Trophoblast cell (in vitro differentiated cells and primary cell): ENCODE data around the gene PSORS1C1.

Experiments used
- DNase-seq, 2 donors: peaks; one replicate each; pipeline ENCODE4 v3.0.0-alpha.2; 2016
- H2AFZ ChIP-seq: 2 replicates; pipeline ENCODE4 v1.6.1; 2013; ENCODE audit warnings: low read length, moderate library complexity, mild to moderate bottlenecking; ENCODE audit not compliant: insufficient read depth, poor library complexity
- H2AK5ac ChIP-seq: 2 replicates; pipeline ENCODE4 v1.6.1; 2013; ENCODE audit warnings: mild to moderate bottlenecking, low read length
- H2BK120ac ChIP-seq: 2 replicates; pipeline ENCODE4 v1.6.1; 2013; ENCODE audit warnings: low read length, mild to moderate bottlenecking, moderate library complexity; ENCODE audit not compliant: insufficient read depth, poor library complexity
- H2BK12ac ChIP-seq: 2 replicates; pipeline ENCODE4 v1.6.1; 2013; ENCODE audit warnings: mild to moderate bottlenecking, low read length, moderate library complexity
- H2BK5ac ChIP-seq: 2 replicates; pipeline ENCODE4 v1.6.1; 2013; ENCODE audit warnings: low read length, low read depth, moderate library complexity, mild to moderate bottlenecking; ENCODE audit not compliant: poor library complexity
- H3K14ac ChIP-seq: 2 replicates; pipeline ENCODE4 v1.6.1; 2013; ENCODE audit warnings: mild to moderate bottlenecking, low read length
- H3K18ac ChIP-seq: 2 replicates; pipeline ENCODE4 v1.6.1; 2013; ENCODE audit warnings: mild to moderate bottlenecking, low read length
- H3K23ac ChIP-seq: 2 replicates; pipeline ENCODE4 v1.6.1; 2013; ENCODE audit warnings: low read length
- H3K27ac ChIP-seq: 2 replicates; pipeline ENCODE4 v1.5.1; 2013; ENCODE audit warnings: low read depth, mild to moderate bottlenecking, inconsistent platforms, low read length, moderate library complexity
- H3K27me3 ChIP-seq: 2 replicates; pipeline ENCODE4 v1.6.1; 2013; ENCODE audit warnings: inconsistent platforms, mild to moderate bottlenecking, low read length, moderate library complexity; ENCODE audit not compliant: insufficient read depth
- H3K36me3 ChIP-seq, 2 experiments: 1 replicate in 1 of 2; 2 replicates in 1 of 2; pipeline ENCODE4 v1.6.1; 2013; ENCODE audit warnings: low read length in 2 of 2, mild to moderate bottlenecking in 2 of 2, moderate library complexity in 1 of 2; ENCODE audit not compliant: insufficient read depth in 2 of 2, control insufficient read depth in 1 of 2
- H3K4ac ChIP-seq: 2 replicates; pipeline ENCODE4 v1.6.1; 2013; ENCODE audit warnings: low read depth, mild to moderate bottlenecking, low read length, moderate library complexity
- H3K4me1 ChIP-seq, 2 experiments: 1 replicate in 1 of 2; 2 replicates in 1 of 2; pipeline ENCODE4 v1.6.1; 2013; ENCODE audit warnings: low read length in 2 of 2, mild to moderate bottlenecking in 2 of 2, moderate library complexity in 1 of 2; ENCODE audit not compliant: insufficient read depth in 2 of 2, control insufficient read depth in 1 of 2
- H3K4me2 ChIP-seq: 2 replicates; pipeline ENCODE4 v1.6.1; 2013; ENCODE audit warnings: inconsistent platforms, mild to moderate bottlenecking, low read length, moderate library complexity
- H3K4me3 ChIP-seq: 2 replicates; pipeline ENCODE4 v1.5.1; 2013; ENCODE audit warnings: mild to moderate bottlenecking, low read depth, low read length, inconsistent platforms
- H3K79me1 ChIP-seq: one replicate; pipeline ENCODE4 v1.6.1; 2013; ENCODE audit warnings: low read length
- H3K79me2 ChIP-seq: 2 replicates; pipeline ENCODE4 v1.6.1; 2013; ENCODE audit warnings: low read length, mild to moderate bottlenecking; ENCODE audit not compliant: control insufficient read depth, insufficient read depth, poor library complexity
- H3K9ac ChIP-seq: 2 replicates; pipeline ENCODE4 v1.6.1; 2013; ENCODE audit warnings: mild to moderate bottlenecking, low read length
- H3K9me3 ChIP-seq: 2 replicates; pipeline ENCODE4 v1.6.1; 2013; ENCODE audit warnings: low read depth, mild to moderate bottlenecking, control low read depth, inconsistent platforms, low read length; ENCODE audit not compliant: insufficient read depth
- H4K12ac ChIP-seq: 2 replicates; pipeline ENCODE4 v1.6.1; 2013; ENCODE audit warnings: low read depth, mild to moderate bottlenecking, low read length, moderate library complexity
- H4K8ac ChIP-seq: 2 replicates; pipeline ENCODE4 v1.6.1; 2013; ENCODE audit warnings: low read depth, mild to moderate bottlenecking, low read length, moderate library complexity
- H4K91ac ChIP-seq: one replicate; pipeline ENCODE4 v1.6.1; 2013; ENCODE audit warnings: low read depth, mild to moderate bottlenecking, low read length, moderate library complexity
- WGBS: extraction: QIAGEN DNeasy Blood & Tissue Kit; methylation state at CpG from one replicate; pipeline ENCODE4 v1.1.7; 2013; ENCODE audit warnings: missing lambda C conversion rate; ENCODE audit not compliant: insufficient read length, insufficient coverage; ENCODE audit errors: extremely low coverage; 5-methylcytosine and 5-hydroxymethylcytosine counted together

Gene PSORS1C1

GRCh38 chr6:31142361-31142761 lies 27.8 kb downstream of the PSORS1C1 start:
- H3K9me3 ChIP-seq, result peaks cover 2% of the 10 kb centered on the region
- no peak overlapping the region for H4K91ac ChIP-seq
- H3K4me2 ChIP-seq, result no peak overlapping the region
- H3K4me3 ChIP-seq, result no peak overlapping the region
- H3K36me3 ChIP-seq, result peaks cover 17 to 21% of the 10 kb centered on the region in 2 experiments
- no peak overlapping the region for H2AK5ac ChIP-seq
- no peak overlapping the region for H3K14ac ChIP-seq
- no peak overlapping the region for H2BK5ac ChIP-seq
- no peak overlapping the region for H3K18ac ChIP-seq
- H3K27ac ChIP-seq, result no peak overlapping the region
- H3K79me1 ChIP-seq, result no peaks in the 10 kb centered on the region
- H3K79me2 ChIP-seq, result no peaks in the 10 kb centered on the region
- H3K9ac ChIP-seq, result no peak overlapping the region
- no peak overlapping the region for H4K8ac ChIP-seq
- H4K12ac ChIP-seq, result no peak overlapping the region
- H2BK120ac ChIP-seq, result no peak overlapping the region
- no peak overlapping the region for H2AFZ ChIP-seq
- DNase-seq, result no peak
- no peak overlapping the region for H3K4ac ChIP-seq
- no peaks in the 10 kb centered on the region for H3K27me3 ChIP-seq
- H3K23ac ChIP-seq, result no peak overlapping the region
- peaks cover 4 to 7% of the 10 kb centered on the region in 2 experiments for H3K4me1 ChIP-seq
- no peak overlapping the region for H2BK12ac ChIP-seq
- no CpG with 5 or more reads among the region's 2 CpGs for WGBS

- H4K8ac ChIP-seq, result no peak overlapping the region
- H2BK120ac ChIP-seq, result no peak overlapping the region
- peaks cover 4 to 7% of the 10 kb centered on the region in 2 experiments for H3K4me1 ChIP-seq
- no peaks in the 10 kb centered on the region for H3K79me1 ChIP-seq
- H3K27ac ChIP-seq, result no peak overlapping the region
- no peak overlapping the region for H3K14ac ChIP-seq
- no CpG with 5 or more reads among the region's 11 CpGs for WGBS
- no peak overlapping the region for H4K91ac ChIP-seq
- H3K9me3 ChIP-seq, result peaks cover 2% of the 10 kb centered on the region
- no peak overlapping the region for H2BK12ac ChIP-seq
- H3K79me2 ChIP-seq, result no peaks in the 10 kb centered on the region
- peaks cover 17 to 24% of the 10 kb centered on the region in 2 experiments for H3K36me3 ChIP-seq
- peak; percentile 59 to 77 for DNase-seq
- no peak overlapping the region for H2BK5ac ChIP-seq
- H2AFZ ChIP-seq, result no peak overlapping the region
- H3K4ac ChIP-seq, result no peak overlapping the region
- H2AK5ac ChIP-seq, result no peak overlapping the region
- no peak overlapping the region for H3K9ac ChIP-seq
- H3K4me3 ChIP-seq, result no peak overlapping the region
- H3K4me2 ChIP-seq, result no peak overlapping the region
- no peak overlapping the region for H3K23ac ChIP-seq
- no peaks in the 10 kb centered on the region for H3K27me3 ChIP-seq
- no peak overlapping the region for H4K12ac ChIP-seq
- H3K18ac ChIP-seq, result no peak overlapping the region
Observed at GRCh38 chr6:31143148-31143547, 28.5 kb downstream of the PSORS1C1 start.

- Histone ChIP-seq H3K18ac (no peak overlapping the region), H3K14ac (no peak overlapping the region), H4K8ac (no peak overlapping the region), H4K91ac (no peak overlapping the region), H3K79me2 (no peaks in the 10 kb centered on the region), H3K23ac (no peak overlapping the region), H2AFZ (no peak overlapping the region), H2BK120ac (no peak overlapping the region), H3K4ac (no peak overlapping the region), H3K9ac (no peak overlapping the region), H3K4me2 (no peak overlapping the region), H3K9me3 (peaks cover 5% of the 10 kb centered on the region), H3K79me1 (no peaks in the 10 kb centered on the region), H2BK12ac (no peak overlapping the region), H2AK5ac (no peak overlapping the region), H3K4me3 (no peak overlapping the region), H3K36me3 (peaks cover 22 to 30% of the 10 kb centered on the region in 2 experiments), H3K27me3 (no peaks in the 10 kb centered on the region), H2BK5ac (no peak overlapping the region), H3K27ac (no peak overlapping the region), H3K4me1 (peaks cover 0 to under 1% of the 10 kb centered on the region in 2 experiments), H4K12ac (no peak overlapping the region)
- WGBS, result no CpG with 5 or more reads among the region's 18 CpGs
- no peak for DNase-seq
Observed at GRCh38 chr6:31144296-31144969, 29.8 kb downstream of the PSORS1C1 start.

GRCh38 chr6:31144970-31145340 lies 30.4 kb downstream of the PSORS1C1 start:
- H4K8ac ChIP-seq, result no peak overlapping the region
- no peak overlapping the region for H2BK12ac ChIP-seq
- H3K4me1 ChIP-seq, result no peaks in the 10 kb centered on the region
- no peak overlapping the region for H3K9ac ChIP-seq
- no peak overlapping the region for H2AFZ ChIP-seq
- peaks cover 24 to 33% of the 10 kb centered on the region in 2 experiments for H3K36me3 ChIP-seq
- no peak overlapping the region for H3K27ac ChIP-seq
- no peak for DNase-seq
- no peaks in the 10 kb centered on the region for H3K27me3 ChIP-seq
- no peak overlapping the region for H2BK120ac ChIP-seq
- no peaks in the 10 kb centered on the region for H3K79me2 ChIP-seq
- no peak overlapping the region for H3K4ac ChIP-seq
- no peak overlapping the region for H3K14ac ChIP-seq
- WGBS, result no CpG with 5 or more reads among the region's 11 CpGs
- H3K4me2 ChIP-seq, result no peak overlapping the region
- H3K4me3 ChIP-seq, result no peak overlapping the region
- H3K23ac ChIP-seq, result no peak overlapping the region
- no peak overlapping the region for H4K91ac ChIP-seq
- H3K79me1 ChIP-seq, result no peaks in the 10 kb centered on the region
- no peak overlapping the region for H4K12ac ChIP-seq
- H2AK5ac ChIP-seq, result no peak overlapping the region
- no peak overlapping the region for H2BK5ac ChIP-seq
- no peak overlapping the region for H3K18ac ChIP-seq
- peaks cover 5% of the 10 kb centered on the region for H3K9me3 ChIP-seq
